GM19438 (cell line): Measurements from ENCODE around the gene EYA3.

Experiments used
- ATAC-seq: cut with Tn5 transposase; IDR thresholded peaks from one replicate; pipeline ENCODE4 v1.9.1; 2021; ENCODE audit warnings: low read depth; ENCODE audit not compliant: unreplicated experiment

The EYA3 gene

DNA sequence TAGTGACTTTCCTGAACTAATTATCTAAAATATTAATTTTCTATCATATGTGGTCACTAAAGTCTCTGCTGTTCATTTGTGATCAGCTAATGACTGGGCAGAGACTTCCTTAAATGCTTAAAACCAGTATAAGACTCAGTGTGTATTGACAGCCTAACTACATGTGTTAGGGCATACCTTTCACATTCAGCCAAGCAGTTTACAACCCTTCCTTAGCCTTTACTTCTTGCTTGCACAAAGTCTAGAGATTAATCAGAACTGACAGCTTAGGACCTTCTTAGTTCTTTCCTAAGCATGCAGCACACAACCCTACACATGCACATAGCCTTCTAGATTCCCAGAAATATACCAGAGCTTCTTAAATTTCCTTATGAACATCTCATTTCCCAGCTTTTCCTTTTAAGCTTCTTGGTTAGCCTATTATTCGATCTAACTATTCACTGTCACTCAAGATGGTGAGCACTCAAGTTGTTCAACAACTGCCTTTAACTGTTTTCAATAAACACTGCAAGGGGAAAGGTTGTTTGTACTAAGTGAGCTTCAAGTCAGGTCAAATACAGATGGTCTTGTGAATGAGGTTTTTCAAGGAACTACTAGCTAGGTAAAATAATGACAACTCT, 13.4 kb downstream of the EYA3 start:
- ATAC-seq: no peak

DNA sequence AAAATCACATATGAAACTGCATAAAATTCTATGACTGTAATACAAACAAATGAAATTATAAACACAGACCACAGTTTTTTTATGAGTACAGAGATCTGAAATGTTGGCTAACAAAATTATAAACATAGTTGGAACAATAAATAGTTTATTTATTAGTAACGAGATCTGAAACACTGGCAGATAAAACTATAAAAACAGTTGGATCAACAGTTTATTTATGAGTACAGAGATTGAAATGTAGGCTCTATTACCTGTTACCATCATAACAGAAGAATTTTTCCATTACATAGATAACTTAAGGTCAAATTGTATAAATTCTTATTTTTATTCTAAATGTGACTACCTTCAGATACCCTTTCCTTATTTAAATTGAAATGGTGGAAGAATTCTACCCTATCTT, 14.5 kb downstream of the EYA3 start:
- ATAC-seq: no peak

DNA sequence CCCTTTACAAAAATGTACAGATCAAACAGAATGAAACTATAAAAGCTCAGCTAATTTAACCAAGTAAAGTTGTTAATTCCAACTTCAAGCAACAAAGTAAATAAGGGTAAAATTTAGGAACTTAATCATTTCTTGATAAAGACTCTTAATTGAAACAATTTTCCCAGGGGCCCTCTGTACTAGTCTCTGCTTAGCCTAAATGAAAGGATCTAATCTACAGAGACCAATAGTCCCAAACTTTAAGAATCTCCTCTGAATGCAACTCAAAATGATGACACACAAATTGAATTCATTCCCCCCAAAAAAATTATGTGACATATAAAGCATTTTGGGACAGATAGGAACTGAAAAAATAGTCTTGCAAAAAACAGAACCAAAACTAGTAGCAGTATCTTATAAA, 16.6 kb downstream of the EYA3 start:
- ATAC-seq: no peak

DNA sequence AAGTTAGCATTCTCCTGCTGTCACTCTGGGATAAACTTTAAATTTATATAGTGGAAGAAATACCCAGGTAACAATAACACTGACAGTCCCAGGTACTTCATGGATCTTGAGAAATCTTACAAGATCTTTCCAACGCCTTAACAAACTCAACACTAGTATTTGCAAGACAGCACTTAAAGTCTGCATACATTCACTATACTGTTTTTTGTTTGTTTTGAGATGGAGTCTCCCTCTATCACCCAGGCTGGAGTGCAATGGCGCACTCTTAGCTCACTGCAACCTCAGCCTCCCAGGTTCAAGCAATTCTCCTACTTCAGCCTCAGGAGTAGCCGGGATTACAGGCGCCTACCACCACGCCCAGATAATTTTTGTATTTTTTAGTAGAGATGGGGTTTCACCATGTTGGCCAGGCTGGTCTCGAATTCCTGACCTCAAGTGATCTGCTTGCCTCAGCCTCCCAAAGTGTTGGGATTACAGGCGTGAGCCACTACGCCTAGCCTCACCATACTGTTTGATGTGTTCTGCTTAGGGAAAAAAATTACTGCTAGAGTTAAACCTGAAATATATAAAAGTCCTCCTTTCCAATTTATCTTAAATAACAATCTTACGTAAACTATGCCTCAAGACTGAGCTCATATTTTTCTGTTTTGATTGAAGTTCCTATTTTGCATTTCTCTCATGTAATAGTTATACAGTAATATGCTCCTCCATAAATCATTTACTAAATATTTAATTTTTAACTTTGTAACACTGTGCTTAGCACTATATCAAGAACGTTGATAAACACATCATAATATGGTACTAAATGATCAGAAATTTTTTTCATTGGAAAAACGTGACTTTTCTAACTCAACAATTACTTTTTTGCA, 17.5 kb downstream of the EYA3 start:
- no peak for ATAC-seq

DNA sequence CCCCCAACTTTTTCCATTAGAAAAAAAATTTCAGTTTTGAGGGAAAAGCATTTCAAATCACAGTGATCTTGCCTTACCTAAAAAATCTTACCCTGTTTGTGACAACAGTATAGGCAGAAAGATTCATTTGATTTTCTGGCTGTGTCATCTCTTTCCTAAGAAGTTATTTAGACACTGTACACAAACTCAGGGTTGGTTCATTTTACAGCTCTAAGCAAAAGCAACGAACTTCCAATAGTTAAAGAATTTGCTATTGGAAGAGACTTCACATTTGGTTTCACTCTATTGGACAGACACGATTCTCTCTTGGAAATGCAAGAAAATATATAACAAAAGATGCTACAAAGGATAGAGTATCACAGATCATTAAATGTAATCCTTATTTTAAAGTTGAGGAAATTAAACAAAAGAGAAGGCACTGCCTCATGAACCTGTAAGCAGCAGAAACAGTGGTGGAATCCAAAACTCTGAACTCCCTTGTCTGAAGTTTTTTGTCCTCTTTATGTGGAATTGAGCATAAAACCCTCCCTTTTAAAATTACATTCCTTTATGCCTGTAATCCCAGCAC, 20.8 kb downstream of the EYA3 start:
- ATAC-seq: no peak

DNA sequence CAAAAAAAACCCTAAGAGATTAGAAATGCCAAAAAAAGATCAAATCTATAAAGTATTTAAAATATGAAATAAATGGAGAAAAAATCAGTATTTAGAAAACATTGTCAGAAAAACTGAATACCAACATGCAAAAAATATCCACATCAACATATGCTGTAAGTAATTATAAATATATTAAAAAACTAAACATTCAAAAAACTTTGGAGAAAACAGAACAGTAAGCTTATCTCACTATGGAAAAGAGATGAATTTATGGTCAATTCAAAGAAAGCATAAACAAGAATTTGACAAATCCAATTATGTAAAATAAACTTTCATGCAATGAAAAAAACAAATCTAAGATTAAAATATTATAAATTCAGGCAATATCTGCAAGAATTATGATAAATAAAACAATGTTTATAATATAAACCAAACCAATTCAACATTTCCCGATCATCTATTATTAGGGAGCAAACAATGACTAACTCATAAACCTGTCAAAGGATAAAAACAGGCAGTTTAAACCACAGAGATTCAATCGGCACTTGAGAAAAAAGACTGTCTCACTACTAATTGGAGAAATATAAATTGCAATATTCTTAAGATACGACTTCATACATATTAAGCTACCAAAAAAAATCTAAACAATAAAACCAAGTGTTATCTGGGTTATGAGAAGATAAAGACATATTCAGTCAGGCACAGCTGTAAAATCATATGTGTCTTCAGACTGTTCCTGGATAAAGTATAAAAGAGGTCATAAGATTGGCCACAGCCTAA, 21.8 kb downstream of the EYA3 start:
- no peak for ATAC-seq

DNA sequence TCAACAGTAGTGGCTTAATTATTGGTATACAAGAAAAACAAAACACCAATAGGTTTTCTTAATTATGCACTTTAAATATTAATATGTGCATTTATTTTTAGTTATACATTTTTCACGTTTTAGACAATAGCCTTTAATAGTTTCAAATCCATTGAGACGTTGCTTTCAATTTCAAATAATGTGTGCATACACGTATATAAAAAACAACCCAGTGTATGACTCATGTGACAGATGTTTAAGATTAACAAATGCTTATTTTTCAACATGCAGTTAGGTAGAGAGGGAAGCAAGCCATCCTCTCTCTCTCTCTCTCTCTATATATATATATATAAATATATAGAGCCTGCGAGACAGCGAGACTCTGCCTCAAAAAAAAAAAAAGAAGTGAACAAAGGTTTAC, 24.3 kb downstream of the EYA3 start:
- no peak for ATAC-seq

DNA sequence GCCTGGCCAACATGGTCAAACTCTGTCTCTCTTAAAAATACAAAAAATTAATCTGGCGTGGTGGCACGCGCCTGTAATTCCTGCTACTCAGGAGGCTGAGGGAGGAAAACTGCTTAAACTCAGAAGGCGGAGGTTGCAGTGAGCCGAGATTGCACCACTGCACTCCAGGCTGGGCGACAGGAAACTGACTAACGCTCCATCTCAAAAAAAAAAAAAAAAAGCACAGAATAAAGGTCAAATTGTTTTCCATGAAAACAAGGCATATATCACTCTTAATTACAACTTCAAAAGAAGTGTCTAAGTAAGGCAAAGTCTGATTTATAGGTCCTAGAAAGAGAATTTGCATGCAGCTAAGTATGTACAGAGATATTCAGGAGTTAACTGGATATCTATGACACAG, 25.6 kb downstream of the EYA3 start:
- ATAC-seq: no peak

DNA sequence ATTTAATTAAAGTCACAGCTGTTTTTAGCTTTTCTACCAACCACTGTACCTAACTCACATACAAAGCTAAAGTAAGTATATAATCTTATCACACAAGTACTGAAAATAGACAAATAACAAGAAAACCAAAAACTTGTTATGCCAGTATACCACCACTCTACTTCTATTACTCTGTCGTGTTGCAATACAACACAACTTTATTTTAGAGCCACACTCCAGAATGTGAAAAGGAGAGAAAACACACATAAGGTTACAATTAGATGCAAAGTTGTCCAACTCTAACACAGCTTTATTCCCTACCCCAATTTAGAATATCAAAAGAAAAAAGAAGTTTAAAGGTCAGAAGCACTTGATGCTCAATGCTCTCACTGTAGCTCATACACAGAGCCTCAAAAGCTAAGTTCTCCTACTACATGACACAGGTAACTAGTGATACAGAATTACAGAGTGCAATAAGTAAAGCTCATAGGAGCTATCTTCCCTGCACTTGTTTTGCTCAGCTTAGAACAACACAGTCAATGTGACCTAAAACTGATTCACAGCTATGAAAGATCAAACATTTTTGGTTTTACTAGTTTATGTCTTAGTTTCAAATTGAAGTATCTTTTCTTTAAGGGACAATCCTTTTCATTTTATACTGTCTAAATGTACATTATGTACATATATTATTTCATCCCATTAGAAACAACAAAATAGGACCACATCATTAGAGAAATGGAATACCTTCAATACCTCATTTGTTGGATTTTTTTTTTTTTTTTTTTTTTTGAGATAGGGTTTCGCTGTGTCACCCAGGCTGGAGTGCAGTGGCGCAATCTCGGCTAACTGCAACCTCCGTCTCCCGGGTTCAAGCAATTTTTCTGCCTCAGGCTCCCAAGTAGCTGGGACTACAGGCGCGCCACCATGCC, 29.2 kb downstream of the EYA3 start:
- no peak for ATAC-seq

DNA sequence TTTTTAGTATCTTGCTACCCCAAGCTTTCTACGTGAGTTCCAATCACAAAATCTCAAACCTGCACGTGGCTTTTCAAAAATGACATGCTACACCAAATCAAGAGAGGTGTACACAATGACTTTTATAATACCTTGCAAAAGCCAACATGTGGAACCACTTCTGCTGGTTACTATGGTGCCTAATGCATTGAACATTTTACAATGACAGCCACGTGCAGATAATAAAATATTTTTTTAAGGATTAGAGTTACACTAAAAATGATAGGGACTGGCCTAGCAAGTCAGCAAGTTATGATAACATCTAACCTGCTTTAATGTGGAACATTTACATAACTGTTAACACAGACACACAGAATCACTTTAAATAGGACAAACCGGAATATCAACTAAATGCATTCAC, 30.2 kb downstream of the EYA3 start:
- no peak for ATAC-seq

DNA sequence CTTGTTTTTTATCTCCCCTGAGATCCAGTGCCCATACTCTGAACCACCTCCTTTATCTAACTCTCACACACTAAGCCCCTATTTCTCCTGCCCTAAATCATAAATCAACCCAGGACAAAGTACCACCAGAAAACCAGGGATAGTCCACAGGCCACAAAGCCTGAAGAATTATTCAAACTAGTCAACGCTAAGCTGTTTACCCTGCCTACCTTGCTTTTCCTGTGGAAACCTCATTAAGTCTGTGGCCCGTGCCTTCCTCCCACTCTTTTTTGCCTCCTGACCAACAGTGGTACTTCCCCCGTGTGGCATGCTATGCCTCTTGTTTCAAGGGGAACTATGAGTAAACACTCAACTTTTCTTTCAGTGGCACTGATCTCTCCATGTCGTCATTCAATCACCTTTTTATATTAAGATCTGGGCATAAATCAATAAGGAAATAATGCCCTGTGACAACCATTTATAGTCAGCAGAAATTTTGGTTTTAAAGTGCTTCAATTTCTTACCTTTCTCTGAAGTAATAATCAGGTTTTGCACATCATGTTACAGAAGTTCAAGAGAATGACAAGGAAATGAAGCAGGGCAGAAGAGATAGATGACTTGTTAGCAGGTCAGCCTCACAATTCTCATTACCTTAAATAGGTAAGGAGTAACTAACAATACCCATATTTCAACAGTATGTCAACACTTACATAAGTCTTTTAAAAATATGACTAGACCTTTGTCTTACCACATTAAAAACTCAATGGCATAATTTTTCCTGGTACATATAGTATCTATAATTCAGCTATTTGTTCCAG, 32.1 kb downstream of the EYA3 start:
- ATAC-seq: peak; percentile 54

DNA sequence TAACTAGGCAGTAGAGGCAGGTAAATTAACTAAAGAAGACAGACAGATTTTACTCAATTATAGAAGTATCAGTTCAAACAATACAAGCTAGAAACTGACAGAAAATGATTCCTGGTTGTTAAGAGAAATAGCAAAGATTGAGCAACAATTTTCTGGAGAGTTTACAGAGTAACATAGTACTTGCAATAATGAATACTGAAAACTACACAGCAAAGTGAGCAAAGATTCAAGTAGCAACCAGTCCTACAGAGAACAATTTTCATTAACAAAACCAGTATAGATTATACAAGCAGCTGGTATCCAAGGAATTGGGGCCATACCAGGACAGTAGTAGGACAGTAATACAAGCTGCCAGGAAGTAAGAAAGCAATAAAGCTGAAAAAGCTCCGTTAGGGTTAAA, 37.6 kb downstream of the EYA3 start:
- no peak for ATAC-seq

DNA sequence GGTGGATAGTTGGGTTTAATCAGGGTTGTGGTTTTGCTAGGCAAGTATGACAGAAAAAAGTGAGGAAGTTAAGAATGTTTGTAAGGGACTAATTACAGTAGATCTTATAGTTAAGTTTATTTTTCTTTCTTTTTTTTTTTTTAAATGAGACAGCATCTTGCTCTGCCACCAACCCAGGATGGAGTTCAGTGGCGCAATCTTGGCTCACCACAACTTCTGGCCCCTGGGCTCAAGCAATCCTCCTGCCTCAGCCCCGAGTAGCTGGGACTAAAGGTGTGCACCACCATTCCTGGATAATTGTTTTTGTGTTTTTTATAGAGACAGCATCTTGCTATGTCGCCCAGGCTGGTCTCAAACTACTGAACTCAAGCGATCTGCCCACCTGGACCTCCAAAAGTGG, 41.7 kb downstream of the EYA3 start:
- no peak for ATAC-seq

DNA sequence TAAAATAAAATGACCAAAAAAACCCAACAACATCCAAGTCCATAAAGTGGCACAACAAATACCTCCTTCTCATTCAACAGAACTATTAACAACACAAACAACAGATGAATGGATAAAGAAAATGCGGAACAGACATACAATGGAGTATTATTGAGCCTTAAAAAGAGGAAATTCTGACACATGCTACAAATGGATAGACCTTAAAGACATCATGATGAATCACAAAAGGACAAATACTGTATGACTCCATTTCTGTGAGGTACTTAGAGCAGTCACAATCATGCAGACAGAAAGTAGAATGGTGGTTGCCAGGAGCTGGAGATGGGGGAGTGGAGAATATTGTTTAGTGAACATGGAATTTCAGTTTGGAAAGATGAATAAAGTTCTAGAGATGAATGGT, 42.6 kb downstream of the EYA3 start:
- no peak for ATAC-seq

DNA sequence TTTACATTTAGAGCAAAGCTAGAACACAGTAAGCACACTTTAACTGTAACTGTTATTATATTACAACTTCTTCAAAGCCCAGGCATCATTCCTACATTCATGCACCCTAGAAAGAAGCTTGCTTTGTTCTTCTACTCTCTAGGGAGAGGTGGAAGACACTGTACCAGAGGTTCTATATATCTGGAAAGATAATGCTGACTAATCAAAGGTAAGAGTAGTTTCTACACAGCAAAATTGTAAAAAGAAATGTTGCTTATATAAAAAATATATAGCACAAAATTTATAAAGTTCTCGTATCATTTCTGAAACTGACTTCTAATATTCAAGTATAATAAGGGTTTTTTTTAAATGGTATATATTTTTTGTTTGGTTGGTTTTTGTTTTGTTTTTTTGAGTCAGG, 44.0 kb downstream of the EYA3 start:
- ATAC-seq: no peak

DNA sequence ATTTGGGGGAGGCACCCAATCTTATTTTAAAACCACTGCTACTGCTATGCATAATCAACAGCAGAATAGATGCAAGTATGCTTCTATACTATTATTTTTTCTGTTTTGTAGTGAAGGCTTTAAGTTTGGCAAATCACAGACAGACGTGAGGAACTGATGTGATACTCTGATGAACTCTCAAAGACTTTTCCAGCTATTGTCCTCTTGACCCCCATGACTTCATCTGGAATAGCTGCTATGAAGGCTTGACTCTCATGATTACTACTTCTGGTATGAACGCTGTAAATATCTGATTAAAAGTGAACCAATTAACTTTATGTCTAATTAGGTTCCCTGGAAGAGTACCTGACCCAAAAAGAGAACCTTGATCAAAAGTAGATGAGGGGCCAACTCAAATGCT, 49.1 kb downstream of the EYA3 start:
- ATAC-seq: no peak

DNA sequence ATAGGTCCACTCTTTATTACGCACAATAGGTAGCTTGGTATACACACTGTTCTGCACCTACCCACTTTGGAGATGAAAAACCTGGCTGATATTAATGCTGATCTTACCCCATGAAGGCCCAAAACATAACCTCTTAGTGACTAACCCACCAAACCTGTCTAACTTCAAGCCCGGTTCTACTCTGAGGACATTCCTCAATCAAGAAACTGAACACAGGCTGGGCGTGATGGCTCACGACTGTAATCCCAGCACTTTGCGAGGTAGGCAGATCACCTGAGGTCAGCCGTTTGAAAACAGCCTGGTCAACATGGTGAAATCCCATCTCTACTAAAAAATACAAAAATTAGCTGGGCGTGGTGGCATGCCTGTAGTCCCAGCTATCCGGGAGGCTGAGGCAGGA, 50.5 kb downstream of the EYA3 start:
- ATAC-seq: no peak

DNA sequence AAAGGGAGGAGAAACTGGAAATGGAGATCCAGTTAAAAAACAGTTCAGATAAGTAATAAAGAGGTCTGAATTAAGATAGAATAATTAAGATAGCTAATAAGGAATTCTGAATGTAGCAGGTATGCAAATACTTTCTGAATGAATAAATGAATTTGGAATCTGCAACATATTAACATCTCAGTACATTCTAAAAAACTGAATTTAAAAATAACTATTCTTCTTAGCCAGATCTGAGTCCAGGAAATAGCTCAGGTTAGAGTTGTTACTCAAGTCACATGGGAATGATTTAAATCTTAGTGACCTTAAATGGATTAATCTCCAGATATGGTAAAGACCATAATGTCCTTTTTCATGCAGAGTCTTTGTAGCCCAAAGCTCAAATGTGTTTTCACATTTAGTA, 51.2 kb downstream of the EYA3 start:
- no peak for ATAC-seq

DNA sequence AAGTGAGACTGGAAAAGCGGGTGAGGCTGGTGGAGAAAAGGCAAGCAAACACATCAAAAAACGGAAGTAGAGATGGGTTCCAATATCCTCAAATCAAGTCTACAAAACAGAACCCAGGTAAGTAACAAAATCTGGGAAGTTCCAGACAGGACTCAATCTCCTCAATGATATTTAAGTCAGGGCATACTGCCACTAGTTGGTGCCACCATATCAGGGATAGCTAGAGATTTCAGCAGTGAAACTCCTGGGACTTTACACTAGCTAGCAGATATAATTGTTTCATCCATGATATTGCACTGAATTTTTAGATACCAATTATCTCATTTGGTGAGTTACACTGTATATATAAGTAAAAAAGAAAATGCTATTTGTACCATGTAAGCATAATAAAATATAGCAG, 52.0 kb downstream of the EYA3 start:
- ATAC-seq: no peak

DNA sequence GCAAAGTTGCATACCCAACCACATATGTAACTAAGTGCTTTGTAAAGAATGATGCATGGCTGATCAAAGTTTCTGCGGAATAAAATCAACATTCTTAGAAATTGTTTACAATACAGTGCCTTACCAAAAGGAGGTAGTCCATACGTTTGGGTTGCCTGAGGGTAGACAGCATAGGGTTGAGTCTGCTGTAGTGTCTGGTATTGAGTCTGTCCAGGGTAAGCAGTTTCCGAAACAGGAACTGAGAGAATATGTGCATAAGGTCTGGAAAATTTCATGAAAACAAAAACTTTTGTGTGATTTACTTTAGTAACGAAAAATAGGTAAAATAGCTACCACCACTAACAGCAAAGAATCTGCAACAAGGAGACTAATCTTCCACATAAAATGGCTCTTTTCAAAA, 53.0 kb downstream of the EYA3 start:
- ATAC-seq: no peak
